ENCODE measurements around the gene MNAT1. TPM values are rescaled to one million over a fixed set of nuclear protein-coding genes. Genes with fewer than 3 reads are reported as not detected.
A peak's percentile ranks its signal among the peaks of the same experiment; 100 is the strongest.

The MNAT1 gene
- polyA plus RNA-seq, 3 donors = 4.1 to 5.8 (median 4.5) TPM

DNA sequence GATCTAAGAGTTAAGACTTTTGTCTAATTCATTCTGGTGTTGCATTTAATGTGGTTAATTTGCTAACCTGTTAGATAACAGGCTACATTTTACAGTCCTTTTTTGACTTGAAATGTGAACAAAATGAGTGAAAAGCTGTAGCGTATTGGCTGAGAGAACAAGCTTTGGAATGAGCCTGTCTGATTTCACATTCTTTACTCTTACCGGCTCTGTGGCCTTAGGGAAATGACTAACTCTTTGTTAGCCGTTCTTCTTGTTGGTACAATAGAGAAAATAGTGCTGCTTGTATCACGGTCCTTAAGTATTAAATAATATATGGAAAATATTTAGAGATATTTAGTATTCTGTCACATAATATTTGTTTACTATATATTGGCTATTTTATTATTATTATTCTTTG lies 1.9 kb downstream of the MNAT1 start:
- DNase-seq = no peak
- Mint-ChIP-seq H3K4me1 (peaks cover 19% of the 10 kb centered on the region), H3K27ac (no peak overlapping the region), H3K36me3 (no peaks in the 10 kb centered on the region), H3K4me3 (no peak overlapping the region), H3K9me3 (peaks cover 0 to 3% (median under 1%) of the 10 kb centered on the region in 7 donors), H3K27me3 (ENCODE audit: low read depth in 3 of 3) (peaks cover 13 to 23% (median 16%) of the 10 kb centered on the region in 3 donors)
- no peak overlapping the region for H3K27ac ChIP-seq (ENCODE audit: low read depth in 1 of 2, low read length in 2 of 2)
- H3K79me2 ChIP-seq (ENCODE audit: insufficient read depth, low read length) = peaks cover 23% of the 10 kb centered on the region
- H3K9ac ChIP-seq (ENCODE audit: insufficient read depth, low read length, poor library complexity, severe bottlenecking) = no peak overlapping the region
- no CpG with 5 or more reads among the region's 4 CpGs for WGBS (ENCODE audit: insufficient coverage)
- H3K27me3 ChIP-seq (ENCODE audit: control insufficient read depth in 2 of 2, insufficient read depth in 2 of 2, low read length in 2 of 2) = peaks cover 18 to 27% of the 10 kb centered on the region in 2 donors
- no peak overlapping the region for H3K4me2 ChIP-seq (replicated peaks; ENCODE audit: extremely low read depth, low read length, poor library complexity, severe bottlenecking)
- no peaks in the 10 kb centered on the region for H4K20me1 ChIP-seq (ENCODE audit: insufficient read depth, low read length)
- TF ChIP-seq, protein P1, sequence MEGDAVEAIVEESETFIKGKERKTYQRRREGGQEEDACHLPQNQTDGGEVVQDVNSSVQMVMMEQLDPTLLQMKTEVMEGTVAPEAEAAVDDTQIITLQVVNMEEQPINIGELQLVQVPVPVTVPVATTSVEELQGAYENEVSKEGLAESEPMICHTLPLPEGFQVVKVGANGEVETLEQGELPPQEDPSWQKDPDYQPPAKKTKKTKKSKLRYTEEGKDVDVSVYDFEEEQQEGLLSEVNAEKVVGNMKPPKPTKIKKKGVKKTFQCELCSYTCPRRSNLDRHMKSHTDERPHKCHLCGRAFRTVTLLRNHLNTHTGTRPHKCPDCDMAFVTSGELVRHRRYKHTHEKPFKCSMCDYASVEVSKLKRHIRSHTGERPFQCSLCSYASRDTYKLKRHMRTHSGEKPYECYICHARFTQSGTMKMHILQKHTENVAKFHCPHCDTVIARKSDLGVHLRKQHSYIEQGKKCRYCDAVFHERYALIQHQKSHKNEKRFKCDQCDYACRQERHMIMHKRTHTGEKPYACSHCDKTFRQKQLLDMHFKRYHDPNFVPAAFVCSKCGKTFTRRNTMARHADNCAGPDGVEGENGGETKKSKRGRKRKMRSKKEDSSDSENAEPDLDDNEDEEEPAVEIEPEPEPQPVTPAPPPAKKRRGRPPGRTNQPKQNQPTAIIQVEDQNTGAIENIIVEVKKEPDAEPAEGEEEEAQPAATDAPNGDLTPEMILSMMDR (IDR thresholded peaks at IDR 0.05) = no peak
- H3K9me3 ChIP-seq (replicated peaks in 1 of 2; ENCODE audit: control insufficient read depth in 1 of 2, insufficient read depth in 1 of 2, low read length in 2 of 2) = no peaks in the 10 kb centered on the region
- no peaks in the 10 kb centered on the region for H3K36me3 ChIP-seq (replicated peaks in 1 of 2; ENCODE audit: control insufficient read depth in 1 of 2, insufficient read depth in 2 of 2, low read length in 2 of 2)
- H3K4me1 ChIP-seq (ENCODE audit: control insufficient read depth in 1 of 2, insufficient read depth in 2 of 2, low read length in 2 of 2) = peaks cover 10 to 12% of the 10 kb centered on the region in 2 donors
- H2AFZ ChIP-seq (ENCODE audit: insufficient read depth, low read depth, low read length, poor library complexity, severe bottlenecking) = no peak overlapping the region
- no peak overlapping the region for H3K4me3 ChIP-seq (replicated peaks in 1 of 3; ENCODE audit: low read depth in 2 of 3, low read length in 3 of 3)
- intact Hi-C loops (cut with micrococcal nuclease) = no loop called here

DNA sequence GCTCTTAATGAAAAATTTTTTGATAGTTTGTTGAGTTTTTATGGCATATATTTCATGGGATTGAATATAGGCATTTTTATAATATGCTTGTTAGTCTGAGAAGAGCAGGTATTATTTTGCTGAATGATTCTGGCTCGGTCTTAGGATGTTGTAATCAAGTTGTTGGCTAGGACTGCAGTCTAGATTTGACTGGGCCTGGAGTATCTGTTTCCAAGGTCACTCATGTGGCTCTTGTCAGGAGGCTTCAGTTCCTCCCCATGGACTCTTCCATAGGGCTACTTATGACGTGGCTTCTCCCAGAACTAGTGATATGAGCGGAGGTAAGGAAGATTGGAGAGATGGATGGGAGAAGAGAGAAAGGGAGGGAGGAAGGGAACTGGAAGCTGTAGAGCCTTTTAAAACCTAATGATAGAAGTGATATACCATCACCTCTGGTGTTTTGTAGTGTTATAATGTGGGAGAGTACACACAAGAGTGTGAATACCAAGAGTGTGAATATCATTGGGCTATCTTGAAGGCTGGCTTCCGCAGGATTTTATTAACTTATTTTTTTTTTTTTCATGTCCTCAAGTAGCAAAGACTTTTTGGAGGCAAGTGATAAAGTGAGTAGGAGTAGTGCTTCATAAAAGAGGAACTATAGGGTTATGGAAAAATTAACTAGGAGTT lies 4.4 kb downstream of the MNAT1 start:
- TF ChIP-seq, protein P1 (IDR thresholded peaks at IDR 0.05) = no peak
- H3K36me3 ChIP-seq (replicated peaks in 1 of 2; ENCODE audit: control insufficient read depth in 1 of 2, insufficient read depth in 2 of 2, low read length in 2 of 2) = no peaks in the 10 kb centered on the region
- intact Hi-C loops (cut with micrococcal nuclease) = no loop called here
- H3K79me2 ChIP-seq (ENCODE audit: insufficient read depth, low read length) = peaks cover 38% of the 10 kb centered on the region
- peaks cover 3 to 4% (median 4%) of the 10 kb centered on the region in 3 donors for H3K27me3 Mint-ChIP-seq (ENCODE audit: low read depth in 3 of 3)
- no peak overlapping the region for H3K4me2 ChIP-seq (replicated peaks; ENCODE audit: extremely low read depth, low read length, poor library complexity, severe bottlenecking)
- no peak overlapping the region for H2AFZ ChIP-seq (ENCODE audit: insufficient read depth, low read depth, low read length, poor library complexity, severe bottlenecking)
- peaks cover 19% of the 10 kb centered on the region for H3K4me1 Mint-ChIP-seq
- 87% methylated on average over 3 of the region's 4 CpGs for WGBS (ENCODE audit: insufficient coverage)
- H3K36me3 Mint-ChIP-seq = peaks cover 3 to 5% of the 10 kb centered on the region in 2 donors
- H3K4me3 Mint-ChIP-seq = no peak overlapping the region
- peaks cover 10 to 12% of the 10 kb centered on the region in 2 donors for H3K4me1 ChIP-seq (ENCODE audit: control insufficient read depth in 1 of 2, insufficient read depth in 2 of 2, low read length in 2 of 2)
- no peak overlapping the region for H3K4me3 ChIP-seq (replicated peaks in 1 of 3; ENCODE audit: low read depth in 2 of 3, low read length in 3 of 3)
- no peak for DNase-seq
- H3K27me3 ChIP-seq (ENCODE audit: control insufficient read depth in 2 of 2, insufficient read depth in 2 of 2, low read length in 2 of 2) = peaks cover 1 to 5% of the 10 kb centered on the region in 2 donors
- H3K27ac ChIP-seq (ENCODE audit: low read depth in 1 of 2, low read length in 2 of 2) = no peak overlapping the region
- H3K9ac ChIP-seq (ENCODE audit: insufficient read depth, low read length, poor library complexity, severe bottlenecking) = no peak overlapping the region
- peak overlapping the region in 1 of 7 donors; percentile 24 for H3K27ac Mint-ChIP-seq
- no peaks in the 10 kb centered on the region for H4K20me1 ChIP-seq (ENCODE audit: insufficient read depth, low read length)
- H3K9me3 ChIP-seq (replicated peaks in 1 of 2; ENCODE audit: control insufficient read depth in 1 of 2, insufficient read depth in 1 of 2, low read length in 2 of 2) = peaks cover 0 to 5% of the 10 kb centered on the region in 2 donors
- H3K9me3 Mint-ChIP-seq = peaks cover 6 to 15% (median 8%) of the 10 kb centered on the region in 7 donors

Data from CD14-positive monocyte (primary cell).